GM13977 (cell line): ENCODE results near the gene RPL36AL.
"Not testable (repeated sequence)": the region's sequence is repeated elsewhere in the genome, so short reads cannot be mapped to it uniquely, and the experiment has no call there.

ENCODE experiments used
- DNase-seq: peaks from one replicate; pipeline ENCODE4 v3.0.0; 2012; ENCODE audit warnings: low spot score
- in situ Hi-C: fragments of 300-500 bp; cut with MboI; formaldehyde crosslinking; loops from one replicate; pipeline ENCODE4 v1.12.0; 2022; ENCODE audit warnings: low sequenced_read_pairs, low pct_unique_long_range_greater_than_20kb, mixed read lengths, inconsistent platforms; ENCODE audit not compliant: unreplicated experiment
- TF ChIP-seq, protein P1 (sequence below): IDR thresholded peaks from 2 replicates; pipeline ENCODE4 v1.5.1; 2012; ENCODE audit warnings: mild to moderate bottlenecking, control low read depth; ENCODE audit not compliant: insufficient read depth; ENCODE audit errors: extremely low read depth, missing control alignments

The RPL36AL gene

DNA sequence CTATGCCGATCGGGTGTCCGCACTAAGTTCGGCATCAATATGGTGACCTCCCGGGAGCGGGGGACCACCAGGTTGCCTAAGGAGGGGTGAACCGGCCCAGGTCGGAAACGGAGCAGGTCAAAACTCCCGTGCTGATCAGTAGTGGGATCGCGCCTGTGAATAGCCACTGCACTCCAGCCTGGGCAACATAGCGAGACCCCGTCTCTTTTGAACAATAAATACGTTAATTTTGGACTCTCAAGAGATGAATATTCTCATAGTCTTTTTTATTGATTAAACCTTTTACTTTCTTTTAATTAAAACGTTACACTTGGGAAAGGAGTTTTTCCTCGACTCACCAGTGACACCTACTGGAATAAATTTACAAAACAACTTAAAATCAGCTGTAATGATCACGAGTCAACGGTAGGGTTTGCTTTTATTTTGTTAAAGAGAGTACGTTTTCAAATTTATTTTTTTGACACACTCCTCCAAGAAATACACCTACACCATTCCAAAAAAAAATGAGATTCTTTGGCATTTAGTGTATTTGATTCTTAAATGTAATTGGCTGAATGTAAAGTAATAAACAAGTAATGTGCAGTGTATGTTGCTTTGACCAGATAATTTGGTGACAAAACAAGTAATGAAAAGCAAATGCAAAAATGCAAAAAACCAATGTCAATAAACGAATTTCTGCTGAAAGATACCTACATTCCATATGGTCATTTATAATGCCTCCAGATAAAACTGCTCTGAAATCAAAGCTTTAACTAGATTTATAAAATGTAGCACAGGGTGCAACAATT lies 33.6 kb downstream of the RPL36AL start:
- DNase-seq: peak; percentile 50
- TF ChIP-seq, protein P1, sequence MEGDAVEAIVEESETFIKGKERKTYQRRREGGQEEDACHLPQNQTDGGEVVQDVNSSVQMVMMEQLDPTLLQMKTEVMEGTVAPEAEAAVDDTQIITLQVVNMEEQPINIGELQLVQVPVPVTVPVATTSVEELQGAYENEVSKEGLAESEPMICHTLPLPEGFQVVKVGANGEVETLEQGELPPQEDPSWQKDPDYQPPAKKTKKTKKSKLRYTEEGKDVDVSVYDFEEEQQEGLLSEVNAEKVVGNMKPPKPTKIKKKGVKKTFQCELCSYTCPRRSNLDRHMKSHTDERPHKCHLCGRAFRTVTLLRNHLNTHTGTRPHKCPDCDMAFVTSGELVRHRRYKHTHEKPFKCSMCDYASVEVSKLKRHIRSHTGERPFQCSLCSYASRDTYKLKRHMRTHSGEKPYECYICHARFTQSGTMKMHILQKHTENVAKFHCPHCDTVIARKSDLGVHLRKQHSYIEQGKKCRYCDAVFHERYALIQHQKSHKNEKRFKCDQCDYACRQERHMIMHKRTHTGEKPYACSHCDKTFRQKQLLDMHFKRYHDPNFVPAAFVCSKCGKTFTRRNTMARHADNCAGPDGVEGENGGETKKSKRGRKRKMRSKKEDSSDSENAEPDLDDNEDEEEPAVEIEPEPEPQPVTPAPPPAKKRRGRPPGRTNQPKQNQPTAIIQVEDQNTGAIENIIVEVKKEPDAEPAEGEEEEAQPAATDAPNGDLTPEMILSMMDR: peak; percentile 83
- in situ Hi-C loops: no loop called here

- in situ Hi-C loops: no loop called here
- TF ChIP-seq, protein P1: no peak
These were observed 34.4 kb downstream of the RPL36AL start, which contains the start of gene RPS29 for GRCh38 chr14:49585803-49586672. Gene RPS29 (minus strand): TSS chr14:49586380. CDS start chr14:49586346, 34 bp downstream.

GRCh38 chr14:49584981-49585640 lies 35.3 kb downstream of the RPL36AL start:
- DNase-seq, in situ Hi-C loops: not testable (repeated sequence)

More at GRCh38 chr14:49585803-49586672, 34.4 kb downstream of the RPL36AL start, which contains the start of gene RPS29:
- DNase-seq: peak; percentile 89

DNA sequence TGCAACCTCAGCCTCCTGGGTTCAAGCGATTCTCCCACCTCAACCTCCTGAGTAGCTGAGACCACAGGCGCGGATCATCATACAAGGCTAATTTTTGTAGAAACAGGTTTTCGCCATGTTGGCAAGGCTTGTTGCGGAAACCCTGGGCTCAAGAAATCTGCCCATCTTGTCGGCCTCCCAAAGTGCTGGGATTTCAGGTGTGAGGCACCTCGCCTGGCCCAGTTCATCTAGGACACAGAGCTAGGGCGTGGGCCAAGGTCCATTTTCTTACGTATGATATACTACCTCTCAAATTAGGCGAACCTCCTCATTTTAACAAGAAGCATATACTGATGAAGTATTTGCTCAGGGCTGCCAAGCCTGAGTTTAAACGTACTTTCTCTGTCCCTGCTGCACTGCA lies 36.4 kb downstream of the RPL36AL start:
- no peak for DNase-seq
- in situ Hi-C loops: no loop called here
- TF ChIP-seq, protein P1: no peak

DNA sequence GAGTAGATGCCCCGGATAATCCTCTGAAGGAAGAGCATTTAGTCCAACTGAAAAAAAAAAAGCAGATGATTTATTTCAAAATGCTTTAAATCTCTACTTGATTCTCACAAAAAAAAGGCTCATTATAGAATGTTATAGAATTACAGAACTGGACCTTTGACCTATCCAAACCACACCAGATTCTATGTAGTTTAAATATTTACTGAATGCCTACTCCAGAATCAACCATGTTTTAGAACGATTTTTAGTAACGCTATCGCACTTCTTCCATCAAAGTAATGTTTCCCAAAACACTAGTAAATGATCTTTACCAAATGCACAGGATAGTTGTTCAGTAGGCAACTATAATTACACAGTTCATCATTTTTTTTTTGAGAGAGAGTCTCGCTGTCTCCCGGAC lies 36.8 kb downstream of the RPL36AL start:
- in situ Hi-C loops: no loop called here
- TF ChIP-seq, protein P1: no peak
- DNase-seq: no peak

DNA sequence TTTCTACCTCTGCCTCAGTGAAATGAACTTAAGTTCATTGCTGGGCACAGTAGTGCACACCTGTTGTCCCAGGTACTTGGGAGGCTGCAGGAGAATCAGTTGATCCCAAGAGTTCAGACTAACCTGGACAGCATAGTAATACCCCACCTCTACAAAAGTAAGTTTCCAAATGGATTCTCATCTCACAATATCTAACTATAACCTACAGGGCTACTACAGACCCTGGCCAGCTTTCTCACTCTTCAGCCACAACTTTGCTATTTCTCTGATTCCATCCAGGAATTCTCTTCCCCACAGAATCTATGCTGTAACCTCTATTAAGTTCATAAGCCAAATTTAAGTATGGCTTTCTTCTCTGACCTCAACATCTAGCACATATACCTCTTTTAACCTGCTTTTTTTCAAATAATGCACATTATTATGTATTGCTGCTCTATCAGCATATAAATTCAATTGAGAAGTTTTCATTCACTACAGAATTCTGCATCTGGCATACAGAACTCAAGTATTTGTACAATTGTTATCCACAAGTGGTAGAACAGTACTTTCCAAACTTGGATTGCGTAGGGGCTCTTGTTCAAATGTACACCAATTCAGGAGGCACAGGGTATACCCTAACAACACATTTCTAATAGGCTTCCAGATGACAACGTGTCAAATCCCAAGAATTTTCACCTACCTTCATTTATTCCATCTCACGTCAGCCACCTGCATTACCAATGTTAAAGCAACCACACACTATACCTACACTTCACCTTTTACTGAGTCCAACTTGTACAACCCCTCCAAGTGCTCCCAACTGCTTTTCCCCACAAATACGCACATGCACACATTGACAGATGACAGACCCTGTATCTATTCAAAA lies 38.1 kb downstream of the RPL36AL start:
- in situ Hi-C loops: no loop called here
- DNase-seq: no peak
- TF ChIP-seq, protein P1: no peak
